IMR-90 (cell line): ENCODE data around the gene ELF5.

Experiments
- CTCF ChIP-seq: conservative IDR thresholded peaks from 2 replicates; pipeline ENCODE4 v1.5.1; 2012; ENCODE audit warnings: mild to moderate bottlenecking, low read depth, low read length, improper control_type of control experiment
- MAFK ChIP-seq: IDR thresholded peaks from 2 replicates; pipeline ENCODE4 v1.6.1; 2012; ENCODE audit warnings: low read depth, low read length, improper control_type of control experiment
- MXI1 ChIP-seq: IDR thresholded peaks from 2 replicates; pipeline ENCODE4 v1.6.1; 2012; ENCODE audit warnings: low read depth, mild to moderate bottlenecking, low read length, moderate library complexity, borderline replicate concordance
- RAD21 ChIP-seq: IDR thresholded peaks from 2 replicates; pipeline ENCODE4 v1.6.1; 2012; ENCODE audit warnings: low read length, improper control_type of control experiment
- USF2 ChIP-seq: fragments of 150-350 bp; IDR thresholded peaks from 2 replicates; pipeline ENCODE4 v1.6.1; 2017; ENCODE audit warnings: mild to moderate bottlenecking, antibody characterized with exemption, low read length, low read depth

- TF ChIP-seq MXI1 (no peak), CTCF (no peak), USF2 (no peak), RAD21 (no peak), MAFK (no peak)
Observed at GRCh38 chr11:34443136-34443535, 70.5 kb downstream of the ELF5 start.
